HG02623 (cell line): ENCODE data around the gene DAAM1.

Source experiments
- ATAC-seq: cut with Tn5 transposase; IDR thresholded peaks from one replicate; pipeline ENCODE4 v1.9.1; 2021; ENCODE audit warnings: moderate library complexity; ENCODE audit not compliant: unreplicated experiment

The DAAM1 gene

GRCh38 chr14:59336098-59336497 lies 147.6 kb downstream of the DAAM1 start:
- ATAC-seq = no peak

- no peak for ATAC-seq
Measured at GRCh38 chr14:59336706-59337105, 148.2 kb downstream of the DAAM1 start.

- no peak for ATAC-seq
Measured at GRCh38 chr14:59337141-59337611, 148.7 kb downstream of the DAAM1 start.

DNA sequence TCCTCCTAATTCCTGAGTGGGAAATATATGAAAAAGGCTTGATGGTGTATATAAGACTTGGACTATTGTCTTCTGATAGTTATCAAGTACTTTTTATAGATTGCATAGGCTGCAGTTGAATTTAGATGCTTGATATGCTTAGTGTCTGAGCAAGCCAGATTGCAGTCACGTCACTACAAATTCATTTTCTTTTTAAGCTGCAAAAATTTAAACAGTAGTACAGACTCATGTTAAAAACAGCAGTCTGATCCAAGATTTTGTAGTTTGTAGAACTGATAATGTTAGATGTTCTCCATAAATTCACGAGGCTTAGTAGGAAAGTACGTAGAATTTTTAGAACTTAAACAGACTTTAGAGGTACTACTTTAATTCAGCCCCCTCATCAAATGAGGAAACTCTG lies 150.3 kb downstream of the DAAM1 start:
- ATAC-seq = no peak

DNA sequence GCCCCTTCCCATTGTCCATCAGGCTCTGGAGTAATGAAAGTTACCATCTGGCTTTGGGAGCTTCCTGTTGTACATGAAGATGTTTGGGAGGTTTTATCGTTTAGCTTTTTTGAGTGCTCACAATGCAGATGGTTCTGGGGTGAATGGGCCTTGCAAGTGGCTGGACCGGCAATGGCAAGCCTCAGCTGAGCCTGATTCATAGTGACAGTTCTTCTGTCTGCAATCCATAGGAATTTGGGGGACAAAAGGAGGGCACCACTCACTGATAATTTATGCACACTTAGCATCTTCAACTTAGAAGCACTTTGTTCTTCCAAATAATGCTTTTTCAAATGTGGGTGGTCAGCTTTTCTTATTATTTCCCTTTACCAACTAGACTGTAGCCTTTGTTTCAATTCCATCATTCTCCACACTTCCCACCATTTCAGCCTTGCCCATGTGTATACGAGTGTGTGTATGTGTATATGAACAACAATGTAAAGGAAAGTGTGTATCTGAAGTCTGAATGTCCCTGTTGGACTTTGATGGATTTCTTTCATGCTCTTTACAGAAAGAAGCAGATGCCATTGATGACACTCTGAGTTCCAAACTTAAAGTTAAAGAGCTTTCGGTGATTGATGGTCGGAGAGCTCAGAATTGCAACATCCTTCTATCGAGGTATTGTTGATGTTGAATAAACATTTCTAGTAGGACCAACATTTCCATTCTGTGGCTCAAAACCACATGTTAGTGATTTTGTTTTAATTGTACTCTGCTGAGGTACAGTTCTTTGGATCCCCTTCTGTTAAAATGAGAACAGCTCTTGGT lies 151.3 kb downstream of the DAAM1 start:
- ATAC-seq = no peak

DNA sequence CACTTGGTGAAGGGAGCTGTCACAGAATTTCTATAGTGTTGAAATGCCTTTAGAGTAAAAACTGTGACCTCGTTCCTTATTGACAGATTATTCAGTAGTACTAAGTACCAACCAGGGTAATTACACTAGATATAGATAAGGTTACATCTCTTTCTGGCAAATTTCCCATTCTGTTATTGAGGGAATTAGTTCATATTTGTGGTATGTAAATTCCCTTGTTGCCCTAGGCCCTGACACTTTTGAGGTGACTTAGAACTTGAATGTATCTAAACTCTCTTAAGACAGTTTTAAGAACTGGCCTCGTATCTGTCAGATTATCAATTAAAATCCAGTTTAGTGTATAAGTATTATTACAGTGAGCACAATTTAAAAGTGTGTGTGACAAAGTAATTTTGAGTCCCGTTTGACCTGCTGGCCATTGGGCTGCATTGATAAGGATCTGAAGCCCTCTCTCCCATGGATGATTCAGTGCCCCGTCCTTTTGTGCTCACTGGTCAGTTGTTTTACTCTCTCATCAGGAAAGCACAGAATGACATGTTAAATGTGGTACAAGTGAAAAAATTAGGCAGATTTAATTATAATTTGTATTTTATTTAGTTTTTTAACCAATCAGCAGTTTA lies 153.5 kb downstream of the DAAM1 start:
- ATAC-seq = no peak

DNA sequence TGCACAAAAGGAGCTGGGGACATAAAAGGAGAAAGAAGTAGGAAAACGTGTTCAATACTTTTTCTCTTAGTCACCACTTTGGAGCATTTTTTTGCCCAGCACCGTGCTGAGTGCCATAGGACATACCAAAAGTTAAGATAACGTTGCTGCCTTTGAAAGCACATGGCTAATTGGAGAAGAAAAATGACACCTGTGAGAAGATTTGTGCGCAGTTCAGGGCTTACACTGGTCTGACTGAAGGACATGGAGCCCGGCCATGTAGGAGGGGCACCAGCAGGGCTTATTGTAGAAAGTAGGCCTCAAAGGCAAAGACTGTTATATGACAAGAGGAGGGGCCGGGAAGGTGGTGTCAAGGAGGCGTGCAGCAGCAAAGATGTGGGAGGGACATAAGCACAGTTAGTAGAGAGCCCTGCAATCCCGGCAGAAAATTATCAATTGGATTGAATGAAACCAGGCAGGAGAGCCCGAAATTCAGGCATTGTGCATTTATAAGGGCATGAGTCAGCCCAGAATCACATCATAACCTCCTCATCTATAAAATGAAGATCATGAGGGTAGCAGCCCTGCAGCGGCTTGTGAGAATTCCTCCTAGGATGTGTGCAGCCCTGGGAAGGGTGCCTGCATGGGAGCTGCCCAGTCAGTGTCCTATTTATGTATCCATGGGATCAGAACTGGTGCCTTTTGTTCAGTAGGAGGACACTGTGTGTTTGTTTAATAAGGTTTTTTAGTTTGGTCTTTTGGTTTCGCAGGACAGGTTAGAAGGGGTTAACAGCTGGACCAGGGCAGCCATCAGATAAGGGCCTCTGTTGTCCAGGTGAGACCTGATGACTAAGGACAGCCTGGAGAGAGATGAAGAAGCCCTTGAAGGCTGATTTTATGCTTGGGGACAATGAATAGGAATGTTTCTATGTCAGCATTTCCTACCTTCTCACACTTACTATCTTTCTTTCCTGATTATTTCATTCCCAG lies 154.3 kb downstream of the DAAM1 start:
- no peak for ATAC-seq

GRCh38 chr14:59343585-59343984 lies 155.1 kb downstream of the DAAM1 start:
- no peak for ATAC-seq

DNA sequence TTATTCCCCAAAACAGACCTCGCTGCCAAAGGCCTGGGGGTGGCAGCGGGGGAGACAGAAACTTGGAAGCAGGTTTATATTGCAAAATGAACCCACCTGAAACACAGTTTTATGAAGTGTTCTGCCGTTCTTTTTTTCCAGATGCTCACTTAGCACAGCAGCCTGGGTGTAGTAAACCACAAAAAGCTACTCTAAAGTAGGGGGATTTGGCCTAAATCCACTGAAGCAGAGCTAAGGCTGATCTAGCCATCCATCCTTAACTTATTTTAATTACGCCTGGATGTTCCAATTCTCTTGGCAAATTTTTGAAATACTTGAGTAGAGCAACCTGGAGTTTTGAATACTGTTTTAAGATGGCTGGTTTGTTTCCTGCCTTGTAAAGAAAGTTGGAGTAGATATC lies 155.5 kb downstream of the DAAM1 start:
- no peak for ATAC-seq

- no peak for ATAC-seq
Measured at GRCh38 chr14:59344691-59345455, 156.4 kb downstream of the DAAM1 start.

DNA sequence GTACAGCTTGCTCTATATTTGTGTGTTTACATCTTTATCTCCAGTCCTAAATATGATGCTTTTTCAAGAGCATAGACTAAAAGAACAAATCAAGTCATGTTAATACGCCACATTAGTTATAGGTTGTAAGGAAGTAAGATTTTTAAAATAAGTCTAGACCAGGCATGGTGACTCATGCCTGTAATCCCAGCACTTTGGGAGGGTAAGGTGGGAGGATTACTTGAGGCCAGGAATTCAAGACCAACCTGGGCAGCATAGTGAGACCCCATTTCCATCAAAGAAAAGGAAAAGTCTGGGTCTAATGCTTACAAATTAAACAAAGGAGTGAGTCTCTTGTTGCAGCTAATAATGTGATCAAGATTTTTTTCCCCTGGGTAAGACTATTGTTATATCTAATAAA lies 157.9 kb downstream of the DAAM1 start:
- no peak for ATAC-seq

DNA sequence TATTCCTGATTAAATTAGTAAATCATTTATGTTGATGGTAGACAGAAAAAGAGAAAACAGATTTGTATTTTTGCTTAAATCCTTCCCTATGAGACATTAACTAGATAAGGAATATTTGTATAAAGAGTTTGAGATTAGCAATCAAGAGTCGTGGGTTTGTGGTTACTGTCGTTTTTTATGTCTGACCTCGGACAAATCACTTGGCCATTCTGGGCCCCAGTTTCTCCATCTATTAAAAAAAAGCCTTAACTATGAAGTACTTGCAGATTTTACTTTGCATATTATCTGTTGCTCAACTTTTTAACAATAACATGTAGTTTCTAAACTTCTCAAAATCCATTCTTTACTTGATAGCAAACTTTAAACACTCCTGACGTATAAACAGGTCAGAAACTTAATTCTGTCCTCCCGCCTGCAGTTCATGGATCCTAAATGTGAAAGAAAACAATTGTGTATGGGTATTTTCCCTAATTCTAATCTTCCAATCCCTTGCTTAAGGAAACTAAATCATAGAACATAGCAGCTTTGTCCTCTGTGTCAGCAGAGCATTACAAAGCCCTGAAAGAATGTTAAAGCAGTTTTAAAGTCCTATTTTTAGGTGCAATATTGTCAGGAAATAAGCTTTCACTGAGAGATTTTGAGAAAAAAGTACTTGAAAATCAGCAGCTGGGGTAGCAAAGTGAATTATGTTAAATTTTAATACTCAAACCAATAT lies 158.5 kb downstream of the DAAM1 start:
- no peak for ATAC-seq

DNA sequence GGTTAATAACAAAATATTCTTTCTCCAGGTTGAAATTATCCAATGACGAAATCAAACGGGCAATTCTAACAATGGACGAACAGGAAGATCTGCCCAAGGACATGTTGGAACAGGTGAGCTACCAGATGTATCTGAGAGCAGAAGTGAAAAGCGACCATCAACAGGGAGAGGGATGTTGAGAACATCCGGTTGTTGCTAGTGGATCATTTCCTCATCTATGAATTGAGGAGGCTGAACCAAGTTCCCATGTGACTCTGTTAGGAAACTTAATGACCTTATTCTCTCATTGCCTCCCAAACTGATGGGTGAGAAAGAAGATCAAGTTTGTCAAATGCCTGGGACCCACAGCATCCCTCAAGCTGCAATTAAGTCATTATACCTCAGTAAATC lies 159.0 kb downstream of the DAAM1 start:
- no peak for ATAC-seq

DNA sequence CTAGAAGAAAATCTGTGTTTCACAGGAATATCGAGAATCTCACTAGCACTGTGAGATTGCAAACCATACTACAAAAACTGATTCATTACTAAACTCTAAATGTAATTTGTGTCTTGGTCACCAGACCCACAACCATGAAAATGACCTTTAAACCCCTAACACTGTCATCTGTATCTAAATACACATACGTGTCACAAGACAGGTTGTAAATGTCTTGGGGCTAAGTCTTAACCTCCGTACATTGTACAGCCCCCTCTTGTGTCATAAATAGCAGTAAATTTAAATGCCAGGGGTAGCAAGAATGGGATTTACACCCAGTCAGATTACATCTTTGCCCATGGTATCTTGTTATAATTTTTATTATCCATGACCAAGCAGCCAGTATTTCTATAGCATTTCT lies 159.4 kb downstream of the DAAM1 start:
- ATAC-seq = no peak

DNA sequence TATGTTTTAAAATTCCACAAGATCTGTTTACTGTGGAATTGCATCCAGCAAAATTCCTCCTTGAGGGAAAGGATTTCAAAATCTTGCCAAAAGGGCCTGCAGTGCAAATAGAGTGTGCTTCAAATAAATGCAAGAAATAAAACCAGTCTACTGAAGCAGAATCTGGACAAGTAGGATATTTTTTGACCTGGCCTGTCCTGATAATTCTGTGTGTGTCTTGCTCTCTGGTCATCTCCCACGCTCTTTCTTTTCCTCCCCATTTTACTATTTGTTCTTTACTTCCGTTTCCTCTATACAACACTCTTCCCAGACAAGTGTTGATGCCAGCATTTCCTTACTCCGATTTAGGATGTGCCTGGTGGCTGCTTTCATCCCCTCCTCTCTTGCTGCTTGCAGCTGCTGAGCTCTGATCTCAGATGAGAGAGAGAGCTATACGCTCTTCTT lies 160.8 kb downstream of the DAAM1 start:
- ATAC-seq = no peak

- no peak for ATAC-seq
Measured at GRCh38 chr14:59352961-59353360, 164.5 kb downstream of the DAAM1 start.

DNA sequence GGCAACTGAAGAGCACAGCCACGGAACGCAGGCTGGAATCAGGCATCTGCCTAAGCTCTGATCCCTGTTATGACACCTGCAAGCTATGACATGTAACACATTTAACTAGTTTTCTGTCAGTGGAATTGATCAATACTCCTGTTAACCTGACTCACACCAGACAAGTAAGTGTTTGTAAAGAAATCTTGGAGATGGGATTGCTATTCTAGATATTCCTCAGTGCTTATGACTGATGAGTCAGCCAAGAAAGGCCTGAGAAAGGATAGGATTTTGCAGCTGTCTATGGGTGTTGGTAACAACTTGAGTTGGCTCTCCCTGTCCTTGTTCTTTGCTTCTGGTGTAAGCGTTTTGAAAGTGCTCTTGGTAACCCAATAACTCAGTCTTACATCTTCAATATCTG lies 166.2 kb downstream of the DAAM1 start:
- no peak for ATAC-seq

- no peak for ATAC-seq
Measured at GRCh38 chr14:59355091-59355490, 166.6 kb downstream of the DAAM1 start.

DNA sequence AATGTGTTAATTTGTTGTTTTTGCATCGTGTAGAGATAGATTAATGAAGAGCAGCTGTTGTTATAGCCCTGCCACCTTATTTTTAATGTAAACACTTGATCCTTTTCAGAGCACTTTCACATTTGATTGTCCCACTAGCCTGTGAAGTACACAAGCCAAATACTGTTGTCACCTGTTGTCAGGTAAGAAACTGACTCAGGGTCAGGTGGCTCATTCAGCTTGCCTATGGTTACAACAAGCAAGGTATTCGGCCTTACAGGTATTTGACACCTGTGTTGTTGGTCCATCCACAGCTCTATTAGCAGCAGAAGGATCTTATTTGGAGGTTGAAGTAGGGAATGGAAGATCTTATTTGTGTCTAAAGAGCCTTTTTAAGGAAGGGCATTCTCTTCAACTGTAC lies 167.8 kb downstream of the DAAM1 start:
- peak; percentile 21 for ATAC-seq

DNA sequence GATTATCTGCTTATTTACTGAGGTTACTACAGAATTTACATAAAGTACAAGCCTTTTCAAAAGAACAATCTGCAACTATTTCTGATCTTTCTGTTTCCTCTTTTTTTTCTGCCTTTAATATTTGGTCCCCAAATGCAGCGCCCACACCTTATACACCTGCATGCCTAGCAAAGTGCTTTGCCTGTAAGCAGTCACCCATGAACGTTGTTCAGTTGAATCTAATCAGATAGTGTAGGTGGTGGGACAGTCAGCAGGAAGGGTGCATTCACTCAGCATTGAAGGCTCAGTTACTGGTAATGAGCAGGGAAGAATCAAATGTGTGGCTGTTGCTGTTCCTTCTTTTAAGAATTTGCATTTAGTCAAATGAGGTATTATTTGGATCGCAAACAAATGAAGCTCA lies 168.3 kb downstream of the DAAM1 start:
- peak; percentile 80 for ATAC-seq
